ENCODE results near the gene SECISBP2.
A peak's percentile ranks its signal among the peaks of the same experiment; 100 is the strongest.

Gene SECISBP2

DNA sequence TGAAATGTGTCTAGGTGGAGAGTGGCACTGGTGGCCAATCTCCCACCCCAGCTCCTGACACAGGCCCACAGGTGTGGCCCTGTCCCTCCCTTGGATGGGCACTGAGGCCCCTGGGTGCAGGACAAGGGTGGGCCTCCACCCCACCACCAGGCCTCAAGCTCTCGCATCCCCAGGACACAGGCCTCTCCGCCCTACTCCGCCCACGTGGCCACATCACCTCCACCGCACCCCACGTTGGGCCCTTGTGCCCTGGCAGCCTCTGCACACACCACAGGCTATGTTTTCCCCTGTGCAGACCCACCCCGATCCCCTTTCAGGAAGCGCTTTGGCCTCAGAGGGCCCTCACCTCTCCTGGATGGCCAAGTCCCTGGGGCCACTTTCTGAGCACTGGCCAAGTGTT is 54.7 kb downstream of the SECISBP2 start:
- TF ChIP-seq, protein P1, sequence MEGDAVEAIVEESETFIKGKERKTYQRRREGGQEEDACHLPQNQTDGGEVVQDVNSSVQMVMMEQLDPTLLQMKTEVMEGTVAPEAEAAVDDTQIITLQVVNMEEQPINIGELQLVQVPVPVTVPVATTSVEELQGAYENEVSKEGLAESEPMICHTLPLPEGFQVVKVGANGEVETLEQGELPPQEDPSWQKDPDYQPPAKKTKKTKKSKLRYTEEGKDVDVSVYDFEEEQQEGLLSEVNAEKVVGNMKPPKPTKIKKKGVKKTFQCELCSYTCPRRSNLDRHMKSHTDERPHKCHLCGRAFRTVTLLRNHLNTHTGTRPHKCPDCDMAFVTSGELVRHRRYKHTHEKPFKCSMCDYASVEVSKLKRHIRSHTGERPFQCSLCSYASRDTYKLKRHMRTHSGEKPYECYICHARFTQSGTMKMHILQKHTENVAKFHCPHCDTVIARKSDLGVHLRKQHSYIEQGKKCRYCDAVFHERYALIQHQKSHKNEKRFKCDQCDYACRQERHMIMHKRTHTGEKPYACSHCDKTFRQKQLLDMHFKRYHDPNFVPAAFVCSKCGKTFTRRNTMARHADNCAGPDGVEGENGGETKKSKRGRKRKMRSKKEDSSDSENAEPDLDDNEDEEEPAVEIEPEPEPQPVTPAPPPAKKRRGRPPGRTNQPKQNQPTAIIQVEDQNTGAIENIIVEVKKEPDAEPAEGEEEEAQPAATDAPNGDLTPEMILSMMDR (IDR thresholded peaks at IDR 0.05) = no peak
- Histone ChIP-seq H3K27ac (peak overlapping the region; percentile 75), H3K4me1 (ENCODE audit: control insufficient read depth in 1 of 2, insufficient read depth in 1 of 2, low read depth in 1 of 2, low read length in 1 of 2) (peaks cover 0 to 28% of the 10 kb centered on the region in 2 experiments), H3K36me3 (peaks cover 81% of the 10 kb centered on the region), H3K9me3 (no peaks in the 10 kb centered on the region), H3K27me3 (no peaks in the 10 kb centered on the region), H3K4me3 (ENCODE audit: low read depth in 1 of 2, low read length in 1 of 2) (no peak overlapping the region)

DNA sequence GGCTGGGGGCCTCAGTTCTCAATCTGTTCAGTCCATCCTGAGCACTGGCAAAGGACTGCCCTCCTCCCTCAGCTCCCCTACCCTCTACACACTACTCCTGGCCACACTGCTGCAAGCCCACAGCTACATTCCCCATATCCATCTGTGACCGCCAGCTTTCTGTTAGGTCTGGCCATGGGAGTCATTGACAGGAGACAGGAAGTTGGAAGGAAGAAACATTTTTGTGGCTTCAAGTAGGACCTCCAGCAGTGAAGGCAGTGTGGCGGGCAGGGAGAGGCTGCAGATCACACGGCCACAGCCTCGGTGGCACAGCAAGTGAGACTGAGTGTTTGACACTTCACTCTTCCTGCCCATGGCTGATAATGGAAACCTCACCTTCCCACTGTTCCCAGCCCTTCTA is 55.9 kb downstream of the SECISBP2 start:
- TF ChIP-seq, protein P1 (IDR thresholded peaks at IDR 0.05) = no peak
- no peak overlapping the region for H3K4me3 ChIP-seq (ENCODE audit: low read depth in 1 of 2, low read length in 1 of 2)
- no peaks in the 10 kb centered on the region for H3K27me3 ChIP-seq
- H3K4me1 ChIP-seq (ENCODE audit: control insufficient read depth in 1 of 2, insufficient read depth in 1 of 2, low read depth in 1 of 2, low read length in 1 of 2) = peaks cover 11 to 39% of the 10 kb centered on the region in 2 experiments
- H3K27ac ChIP-seq = peak overlapping the region; percentile 75
- H3K9me3 ChIP-seq = no peaks in the 10 kb centered on the region
- peaks cover 83% of the 10 kb centered on the region for H3K36me3 ChIP-seq

DNA sequence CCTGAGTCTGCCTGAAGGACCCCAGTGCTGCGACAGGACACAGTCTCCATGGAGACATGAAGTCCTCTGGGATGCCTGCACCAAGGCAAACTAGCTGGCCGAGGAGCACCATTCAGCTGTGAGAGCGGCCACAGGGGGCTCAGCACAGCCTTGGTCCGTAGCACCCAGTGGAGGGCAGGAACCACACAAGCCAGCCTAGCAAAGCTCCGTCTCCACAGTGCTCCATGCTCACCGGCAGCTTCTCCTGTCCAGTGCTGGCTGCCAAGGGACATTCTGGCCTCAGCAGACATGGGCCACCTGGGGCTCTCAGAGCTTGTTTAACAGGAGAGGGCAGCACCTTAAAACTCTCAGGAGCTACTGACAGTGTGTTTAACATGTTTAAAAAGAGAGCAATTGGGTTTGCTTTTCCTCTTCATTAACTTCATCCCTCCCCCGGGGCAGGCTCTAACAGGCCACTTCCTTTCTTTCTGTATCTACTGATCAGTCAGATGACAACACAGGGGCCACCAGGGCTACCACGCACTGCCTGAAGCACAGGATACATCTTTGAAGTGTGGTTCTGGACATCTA is 57.0 kb downstream of the SECISBP2 start:
- Histone ChIP-seq H3K4me3 (ENCODE audit: low read depth in 1 of 2, low read length in 1 of 2) (no peak overlapping the region), H3K9me3 (no peaks in the 10 kb centered on the region), H3K27me3 (no peaks in the 10 kb centered on the region), H3K4me1 (ENCODE audit: control insufficient read depth in 1 of 2, insufficient read depth in 1 of 2, low read depth in 1 of 2, low read length in 1 of 2) (peaks cover 22 to 50% of the 10 kb centered on the region in 2 experiments), H3K27ac (peak overlapping the region; percentile 75), H3K36me3 (peaks cover 76% of the 10 kb centered on the region)
- TF ChIP-seq, protein P1 (IDR thresholded peaks at IDR 0.05) = no peak

DNA sequence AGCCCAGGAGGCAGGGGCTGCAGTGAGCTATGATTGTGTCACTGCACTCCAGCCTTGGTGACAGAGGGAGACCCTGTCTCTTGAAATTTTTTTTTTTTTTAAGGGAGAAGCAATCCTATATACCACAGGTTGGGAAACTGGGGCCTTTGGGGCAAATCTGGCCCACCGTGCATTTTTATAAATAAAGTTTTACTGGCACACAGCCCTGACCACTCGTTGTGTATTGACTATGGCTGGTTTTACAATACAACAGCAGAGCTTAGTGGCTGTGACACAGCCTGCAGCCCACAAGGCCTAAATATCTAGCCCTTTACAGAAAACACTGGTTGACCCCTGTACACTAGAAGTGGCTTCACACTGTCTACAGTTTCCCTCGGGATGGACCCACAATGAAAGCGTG is 58.0 kb downstream of the SECISBP2 start:
- no peaks in the 10 kb centered on the region for H3K9me3 ChIP-seq
- peak overlapping the region; percentile 75 for H3K27ac ChIP-seq
- H3K4me1 ChIP-seq (ENCODE audit: control insufficient read depth in 1 of 2, insufficient read depth in 1 of 2, low read depth in 1 of 2, low read length in 1 of 2) = peaks cover 32 to 60% of the 10 kb centered on the region in 2 experiments
- TF ChIP-seq, protein P1 (IDR thresholded peaks at IDR 0.05) = no peak
- H3K4me3 ChIP-seq (ENCODE audit: low read depth in 1 of 2, low read length in 1 of 2) = no peak overlapping the region
- H3K36me3 ChIP-seq = peaks cover 81% of the 10 kb centered on the region
- H3K27me3 ChIP-seq = no peaks in the 10 kb centered on the region

DNA sequence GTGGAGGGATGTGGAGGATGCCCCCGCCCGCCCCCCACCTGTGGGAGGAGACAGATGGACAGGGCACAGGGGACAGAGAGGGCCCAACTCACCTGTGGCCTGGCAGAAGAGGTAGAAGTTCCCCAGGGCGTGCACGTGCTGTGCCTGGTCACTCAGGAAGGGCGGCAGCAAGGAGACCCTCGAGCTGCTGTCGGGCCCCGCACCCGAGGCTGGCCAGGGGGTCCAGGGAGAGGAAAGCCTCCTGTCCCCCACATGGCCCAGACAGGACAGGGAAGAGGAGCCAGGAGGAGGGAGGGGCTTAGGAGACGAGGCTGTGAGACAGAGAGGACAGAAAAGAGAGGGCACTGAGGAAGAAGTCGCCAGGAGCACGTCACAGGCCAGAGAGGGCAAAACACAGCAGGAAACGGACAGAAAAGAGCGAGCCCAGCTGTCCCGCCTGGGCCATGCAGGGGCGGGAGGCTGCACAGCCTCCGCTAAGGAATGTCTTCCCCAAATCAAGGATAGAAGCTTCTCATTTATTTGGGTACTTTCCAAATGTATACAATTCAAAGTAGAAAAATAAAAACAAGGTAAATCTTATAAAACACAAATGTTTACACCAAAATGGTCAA is 58.5 kb downstream of the SECISBP2 start:
- H3K27ac ChIP-seq = peak overlapping the region; percentile 75
- TF ChIP-seq, protein P1 (IDR thresholded peaks at IDR 0.05) = no peak
- H3K4me3 ChIP-seq (ENCODE audit: low read depth in 1 of 2, low read length in 1 of 2) = no peak overlapping the region
- H3K36me3 ChIP-seq = peaks cover 85% of the 10 kb centered on the region
- no peaks in the 10 kb centered on the region for H3K27me3 ChIP-seq
- H3K9me3 ChIP-seq = no peaks in the 10 kb centered on the region
- H3K4me1 ChIP-seq (ENCODE audit: control insufficient read depth in 1 of 2, insufficient read depth in 1 of 2, low read depth in 1 of 2, low read length in 1 of 2) = peaks cover 37 to 66% of the 10 kb centered on the region in 2 experiments
